GM12872 (cell line): ENCODE results near the gene IL31RA.

Experiments
- CTCF ChIP-seq: IDR thresholded peaks from 3 replicates; pipeline ENCODE4 v1.5.1; 2011; ENCODE audit warnings: low read depth, mild to moderate bottlenecking, low read length, moderate library complexity; ENCODE audit not compliant: insufficient read depth

IL31RA gene

GRCh38 chr5:55921617-55922016 is 70.5 kb downstream of the IL31RA start:
- TF ChIP-seq CTCF = no peak

- TF ChIP-seq CTCF = no peak
These were observed 72.1 kb downstream of the IL31RA start for GRCh38 chr5:55923177-55923771.

GRCh38 chr5:55923865-55924500 is 72.8 kb downstream of the IL31RA start:
- TF ChIP-seq CTCF = no peak

- no peak for TF ChIP-seq CTCF
These were observed 73.6 kb downstream of the IL31RA start for GRCh38 chr5:55924744-55925143.

- no peak for TF ChIP-seq CTCF
These were observed 74.0 kb downstream of the IL31RA start for GRCh38 chr5:55925181-55925580.

- TF ChIP-seq CTCF = no peak
These were observed 74.6 kb downstream of the IL31RA start for GRCh38 chr5:55925712-55926111.

GRCh38 chr5:55926476-55926875 is 75.3 kb downstream of the IL31RA start:
- no peak for TF ChIP-seq CTCF
